Prostate gland (tissue), 2 donors: ENCODE results near the gene PABPC1L. TPM values are rescaled to one million over a fixed set of nuclear protein-coding genes. Genes with fewer than 3 reads are reported as not detected.

Source experiments
- DNase-seq: peaks from one replicate; pipeline ENCODE4 v3.0.0-alpha.2; 2019; ENCODE audit warnings: low spot score
- H3K27ac ChIP-seq, 2 donors: fragments of 200-600 bp; sonication (generic); 2 replicates each; pipeline ENCODE4 v1.5.1; 2017 to 2019
- H3K27me3 ChIP-seq: fragments of 200-600 bp; sonication (generic); replicated peaks from 2 replicates; pipeline ENCODE4 v1.5.1; 2019; ENCODE audit not compliant: insufficient read depth
- H3K36me3 ChIP-seq, 2 donors: fragments of 200-600 bp; sonication (generic); 1 replicate in 1 of 2; 2 replicates in 1 of 2; pipeline versions ENCODE4 v1.5.1 to v1.8.1; 2017 to 2019
- H3K4me1 ChIP-seq: fragments of 200-600 bp; sonication (generic); replicated peaks from 2 replicates; pipeline ENCODE4 v1.5.1; 2019
- H3K4me3 ChIP-seq, 2 donors: fragments of 200-600 bp; sonication (generic); 2 replicates each; pipeline ENCODE4 v1.5.1; 2017 to 2019
- H3K9me3 ChIP-seq: fragments of 200-600 bp; sonication (generic); 2 replicates; pipeline ENCODE4 v1.5.1; 2017
- CTCF ChIP-seq, 4 experiments: fragments of 200-600 bp in 2 of 4; fragments of 450-650 bp in 2 of 4; sonication (generic) in 2 of 4; IDR thresholded peaks; 1 replicate in 3 of 4; 2 replicates in 1 of 4; pipeline ENCODE4 v1.5.1; 2016 to 2019; ENCODE audit warnings: antibody characterized with exemption in 4 of 4, mild to moderate bottlenecking in 2 of 4, moderate library complexity in 2 of 4
- POLR2A ChIP-seq: fragments of 450-650 bp; IDR thresholded peaks from one replicate; pipeline ENCODE4 v1.6.1; 2016; ENCODE audit warnings: antibody characterized with exemption, mild to moderate bottlenecking
- POLR2AphosphoS5 ChIP-seq: sonication (generic); formaldehyde crosslinking; IDR thresholded peaks from one replicate; pipeline ENCODE4 v1.6.1; 2017; ENCODE audit warnings: antibody characterized with exemption
- WGBS: methylation state at CpG from one replicate; pipeline ENCODE4 v1.1.5; 2018; 5-methylcytosine and 5-hydroxymethylcytosine counted together
- intact Hi-C: fragments of 100-400 bp; cut with DNase I; formaldehyde crosslinking; loops from one replicate; pipeline ENCODE4 v1.14.2; 2022
- total RNA-seq, 2 donors: library from RNA; depleted of rRNA; stranded (reverse); fragments of >200 nt; gene quantifications; one replicate each; pipeline ENCODE4 v1.1.0, GENCODE V29; 2016

Gene PABPC1L
- total RNA-seq, 2 donors from 2014 or later, result 35.6 to 48.9 TPM

DNA sequence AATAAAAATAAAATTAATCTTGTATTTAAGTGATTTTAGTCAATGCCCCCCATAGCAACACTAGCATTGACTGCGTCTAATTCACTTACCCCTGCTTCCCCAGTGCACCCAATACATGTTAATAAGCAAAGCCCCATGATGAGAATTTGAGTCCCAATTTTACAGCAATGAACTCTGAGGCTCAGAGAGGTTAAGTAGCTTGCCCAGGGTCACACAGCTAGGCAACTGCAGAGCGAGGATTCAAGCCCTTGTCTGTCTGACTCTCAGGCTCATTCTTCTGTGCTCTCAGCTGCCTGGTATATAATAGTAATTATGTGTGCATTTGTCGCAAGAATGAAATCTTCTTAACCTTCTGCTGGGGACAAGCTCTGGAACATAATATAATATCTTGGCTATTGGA, 8.5 kb downstream of the PABPC1L start:
- intact Hi-C loops, result no loop called here
- no peaks in the 10 kb centered on the region for H3K27me3 ChIP-seq
- no peak for TF ChIP-seq CTCF (IDR thresholded peaks at IDR 0.05)
- no peak for TF ChIP-seq POLR2A
- TF ChIP-seq POLR2AphosphoS5, result no peak
- DNase-seq, result no peak
- no peaks in the 10 kb centered on the region for H3K4me1 ChIP-seq
- 99% methylated on average over 3 of the region's 3 CpGs for WGBS
- no peaks in the 10 kb centered on the region for H3K9me3 ChIP-seq
- no peak overlapping the region for H3K27ac ChIP-seq
- H3K4me3 ChIP-seq, result no peak overlapping the region
- H3K36me3 ChIP-seq, result no peaks in the 10 kb centered on the region

DNA sequence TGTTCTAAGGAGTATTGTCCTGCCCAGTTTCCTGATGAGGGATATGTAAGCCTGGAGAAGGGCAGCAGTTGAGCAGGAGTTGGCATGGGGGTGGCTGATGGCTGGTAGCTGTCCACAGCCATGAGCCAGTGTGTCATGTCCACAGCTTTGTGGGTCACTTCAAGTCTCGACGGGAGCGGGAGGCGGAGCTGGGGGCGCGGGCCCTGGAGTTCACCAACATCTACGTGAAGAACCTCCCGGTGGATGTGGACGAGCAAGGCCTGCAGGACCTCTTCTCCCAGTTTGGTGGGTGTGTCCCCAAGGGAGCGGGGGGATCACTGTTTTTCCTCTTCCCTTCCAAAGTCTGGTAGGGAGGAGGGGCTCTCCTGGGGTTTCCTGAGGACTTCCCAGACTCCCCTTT, 8.9 kb downstream of the PABPC1L start:
- intact Hi-C loops, result no loop called here
- Histone ChIP-seq H3K9me3 (no peaks in the 10 kb centered on the region), H3K27ac (no peak overlapping the region), H3K36me3 (no peaks in the 10 kb centered on the region), H3K4me3 (no peak overlapping the region), H3K27me3 (no peaks in the 10 kb centered on the region), H3K4me1 (no peaks in the 10 kb centered on the region)
- 96% methylated on average over 10 of the region's 10 CpGs for WGBS
- TF ChIP-seq POLR2AphosphoS5 (no peak), CTCF (IDR thresholded peaks at IDR 0.05) (no peak), POLR2A (no peak)
- no peak for DNase-seq

DNA sequence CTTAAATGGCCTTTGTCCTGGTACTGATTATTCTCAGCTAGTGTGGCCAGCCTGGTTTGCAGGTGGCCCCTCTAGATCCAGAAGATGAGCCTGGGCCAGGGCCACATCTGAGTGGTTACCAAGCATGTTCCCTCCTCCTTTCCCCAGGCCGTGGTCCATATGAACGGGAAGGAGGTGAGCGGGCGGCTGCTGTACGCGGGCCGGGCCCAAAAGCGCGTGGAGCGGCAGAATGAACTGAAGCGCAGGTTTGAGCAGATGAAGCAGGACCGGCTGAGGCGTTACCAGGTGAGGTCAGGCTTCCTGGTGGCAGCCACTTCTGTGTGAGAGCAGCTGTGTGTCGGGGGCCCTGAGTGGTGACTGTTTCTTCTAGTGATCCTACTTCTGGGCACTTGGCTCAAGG, 11.6 kb downstream of the PABPC1L start:
- 96% methylated on average over 14 of the region's 14 CpGs for WGBS
- no peaks in the 10 kb centered on the region for H3K4me1 ChIP-seq
- H3K36me3 ChIP-seq, result no peaks in the 10 kb centered on the region
- H3K9me3 ChIP-seq, result no peaks in the 10 kb centered on the region
- intact Hi-C loops, result no loop called here
- no peak overlapping the region for H3K4me3 ChIP-seq
- no peak overlapping the region for H3K27ac ChIP-seq
- no peak for DNase-seq
- TF ChIP-seq POLR2AphosphoS5, result no peak
- no peaks in the 10 kb centered on the region for H3K27me3 ChIP-seq

DNA sequence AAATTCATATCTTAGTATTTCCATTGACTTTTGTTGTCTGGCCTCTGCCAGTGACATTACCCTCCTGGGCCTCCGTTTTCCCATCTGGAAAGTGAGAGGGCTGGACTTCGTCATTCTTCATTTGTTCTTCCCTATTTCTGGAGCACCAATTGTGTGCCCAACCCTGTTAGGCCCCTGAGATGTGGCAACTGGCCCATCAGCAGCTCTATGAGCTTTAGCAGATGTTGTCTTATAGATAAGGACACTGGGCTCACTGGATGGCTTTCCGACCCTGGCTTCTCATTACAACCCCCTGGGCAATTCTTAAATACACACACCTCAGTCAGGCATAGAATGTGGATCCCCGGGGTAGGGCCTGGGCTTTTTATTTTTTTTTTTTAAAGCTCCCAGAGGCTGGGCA, 14.7 kb downstream of the PABPC1L start:
- no peak for TF ChIP-seq POLR2AphosphoS5
- no peak for TF ChIP-seq CTCF (IDR thresholded peaks at IDR 0.05)
- no peak for TF ChIP-seq POLR2A
- no peaks in the 10 kb centered on the region for H3K27me3 ChIP-seq
- DNase-seq, result no peak
- intact Hi-C loops, result no loop called here
- H3K27ac ChIP-seq, result no peak overlapping the region
- H3K36me3 ChIP-seq, result no peaks in the 10 kb centered on the region
- H3K4me1 ChIP-seq, result no peaks in the 10 kb centered on the region
- H3K9me3 ChIP-seq, result no peaks in the 10 kb centered on the region
- H3K4me3 ChIP-seq, result no peak overlapping the region
- WGBS, result 67% methylated on average over 4 of the region's 4 CpGs

- H3K27me3 ChIP-seq, result no peaks in the 10 kb centered on the region
- H3K4me3 ChIP-seq, result no peak overlapping the region
- H3K27ac ChIP-seq, result no peak overlapping the region
- no peaks in the 10 kb centered on the region for H3K9me3 ChIP-seq
- H3K36me3 ChIP-seq, result no peaks in the 10 kb centered on the region
- no peak for DNase-seq
- no peaks in the 10 kb centered on the region for H3K4me1 ChIP-seq
- TF ChIP-seq POLR2AphosphoS5 (no peak), POLR2A (no peak), CTCF (IDR thresholded peaks at IDR 0.05) (no peak)
- WGBS, result 86% methylated on average over 3 of the region's 3 CpGs
- intact Hi-C loops, result no loop called here
Observed at GRCh38 chr20:44928595-44928994, 18.7 kb downstream of the PABPC1L start.
